ENCODE data around the gene PTDSS2.

Gene PTDSS2

GRCh38 chr11:504994-505344, 54.9 kb downstream of the PTDSS2 start:
- DNase-seq (ENCODE audit: low read depth) = no peak
- TF ChIP-seq, protein P1, sequence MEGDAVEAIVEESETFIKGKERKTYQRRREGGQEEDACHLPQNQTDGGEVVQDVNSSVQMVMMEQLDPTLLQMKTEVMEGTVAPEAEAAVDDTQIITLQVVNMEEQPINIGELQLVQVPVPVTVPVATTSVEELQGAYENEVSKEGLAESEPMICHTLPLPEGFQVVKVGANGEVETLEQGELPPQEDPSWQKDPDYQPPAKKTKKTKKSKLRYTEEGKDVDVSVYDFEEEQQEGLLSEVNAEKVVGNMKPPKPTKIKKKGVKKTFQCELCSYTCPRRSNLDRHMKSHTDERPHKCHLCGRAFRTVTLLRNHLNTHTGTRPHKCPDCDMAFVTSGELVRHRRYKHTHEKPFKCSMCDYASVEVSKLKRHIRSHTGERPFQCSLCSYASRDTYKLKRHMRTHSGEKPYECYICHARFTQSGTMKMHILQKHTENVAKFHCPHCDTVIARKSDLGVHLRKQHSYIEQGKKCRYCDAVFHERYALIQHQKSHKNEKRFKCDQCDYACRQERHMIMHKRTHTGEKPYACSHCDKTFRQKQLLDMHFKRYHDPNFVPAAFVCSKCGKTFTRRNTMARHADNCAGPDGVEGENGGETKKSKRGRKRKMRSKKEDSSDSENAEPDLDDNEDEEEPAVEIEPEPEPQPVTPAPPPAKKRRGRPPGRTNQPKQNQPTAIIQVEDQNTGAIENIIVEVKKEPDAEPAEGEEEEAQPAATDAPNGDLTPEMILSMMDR (IDR thresholded peaks at IDR 0.05; ENCODE audit: control insufficient read depth, extremely low read depth, insufficient read depth) = no peak
- peak overlapping the region; percentile 82 for H3K4me3 ChIP-seq (ENCODE audit: low read depth, low read length)

GRCh38 chr11:506238-506994, 56.3 kb downstream of the PTDSS2 start:
- H3K4me3 ChIP-seq (ENCODE audit: low read depth, low read length) = peak overlapping the region; percentile 82
- TF ChIP-seq, protein P1 (IDR thresholded peaks at IDR 0.05; ENCODE audit: control insufficient read depth, extremely low read depth, insufficient read depth) = no peak
- DNase-seq (ENCODE audit: low read depth) = peak; percentile 89

GRCh38 chr11:506995-507726, 57.1 kb downstream of the PTDSS2 start, which contains the start of gene RNH1:
Gene RNH1, minus strand, starts transcription at chr11:507242. Its CDS starts 5,080 bp downstream, at chr11:502162.
- TF ChIP-seq, protein P1 (IDR thresholded peaks at IDR 0.05; ENCODE audit: control insufficient read depth, extremely low read depth, insufficient read depth) = no peak
- DNase-seq (ENCODE audit: low read depth) = peak; percentile 66
- peak within 1 kb of the TSS; percentile 82 for H3K4me3 ChIP-seq (ENCODE audit: low read depth, low read length)

- TF ChIP-seq, protein P1 (IDR thresholded peaks at IDR 0.05; ENCODE audit: control insufficient read depth, extremely low read depth, insufficient read depth) = no peak
- H3K4me3 ChIP-seq (ENCODE audit: low read depth, low read length) = peak overlapping the region; percentile 78
- no peak for DNase-seq (ENCODE audit: low read depth)
Measured at GRCh38 chr11:507727-508515, 57.8 kb downstream of the PTDSS2 start.

GRCh38 chr11:508956-509355, 58.9 kb downstream of the PTDSS2 start:
- no peak overlapping the region for H3K4me3 ChIP-seq (ENCODE audit: low read depth, low read length)
- no peak for DNase-seq (ENCODE audit: low read depth)
- TF ChIP-seq, protein P1 (IDR thresholded peaks at IDR 0.05; ENCODE audit: control insufficient read depth, extremely low read depth, insufficient read depth) = no peak

DNA sequence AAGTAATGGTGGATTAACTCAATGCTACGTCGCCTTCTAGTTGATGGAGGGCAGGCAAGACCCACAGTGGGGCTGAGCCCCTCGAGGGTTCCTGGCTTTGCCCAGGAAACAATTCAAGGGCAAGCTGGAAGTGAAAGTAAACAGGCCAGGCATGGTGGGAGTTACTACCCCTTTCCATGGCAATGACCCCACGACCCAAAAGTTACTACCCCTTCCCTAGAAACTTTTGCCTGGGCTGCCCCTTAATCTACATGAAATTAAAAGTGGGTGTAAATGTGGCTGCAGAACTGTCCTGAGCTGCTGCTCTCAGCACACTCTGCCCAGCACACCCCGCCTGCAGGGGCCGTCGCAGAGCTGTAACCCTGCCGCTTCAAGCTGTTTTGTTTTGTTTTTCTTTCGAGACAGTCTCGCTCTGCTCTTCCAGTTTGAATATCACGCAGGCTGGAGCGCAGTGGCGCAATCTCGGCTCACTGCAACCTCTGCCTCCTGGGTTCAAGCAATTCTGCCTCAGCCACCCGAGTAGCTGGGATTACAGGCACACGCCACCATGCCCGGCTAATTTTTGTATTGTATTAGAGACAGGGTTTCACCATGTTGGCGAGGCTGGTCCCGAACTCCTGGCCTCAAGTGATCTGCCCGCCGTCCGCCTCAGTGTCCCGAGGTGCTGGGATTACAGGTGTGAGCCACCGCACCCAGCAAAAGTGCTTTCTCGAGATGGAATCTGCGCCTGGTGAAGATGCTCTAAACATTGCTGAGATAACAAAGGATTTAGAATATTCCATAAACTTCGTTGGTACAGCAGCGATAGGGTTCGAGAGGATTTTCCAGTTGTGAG, 62.9 kb downstream of the PTDSS2 start:
- no peak overlapping the region for H3K4me3 ChIP-seq (ENCODE audit: low read depth, low read length)
- DNase-seq (ENCODE audit: low read depth) = no peak
- TF ChIP-seq, protein P1 (IDR thresholded peaks at IDR 0.05; ENCODE audit: control insufficient read depth, extremely low read depth, insufficient read depth) = no peak
